HG02571 (cell line): ENCODE data around the gene RALGAPA2.

Experiments used
- ATAC-seq: cut with Tn5 transposase; IDR thresholded peaks from one replicate; pipeline ENCODE4 v1.9.1; 2021; ENCODE audit warnings: mild to moderate bottlenecking, moderate library complexity; ENCODE audit not compliant: unreplicated experiment

Gene RALGAPA2

DNA sequence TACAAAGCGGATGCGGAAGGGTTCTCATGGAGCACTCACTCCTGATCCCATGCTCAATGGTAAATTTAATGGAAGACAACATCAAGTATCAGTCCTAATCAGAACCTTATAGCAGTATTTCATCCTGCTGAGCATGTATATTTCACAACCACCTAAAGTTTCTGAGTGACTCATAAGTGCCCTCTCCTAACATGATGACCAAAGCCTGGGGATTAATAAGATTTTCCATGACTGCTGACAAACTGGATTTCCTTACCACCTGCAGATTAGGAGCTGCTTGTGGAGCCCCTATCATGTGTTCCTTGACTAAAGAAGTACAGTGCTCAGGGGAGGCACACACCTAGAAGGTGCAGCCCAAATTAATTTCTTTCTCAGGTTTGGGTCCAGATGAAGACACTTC is 231.8 kb downstream of the RALGAPA2 start:
- no peak for ATAC-seq

DNA sequence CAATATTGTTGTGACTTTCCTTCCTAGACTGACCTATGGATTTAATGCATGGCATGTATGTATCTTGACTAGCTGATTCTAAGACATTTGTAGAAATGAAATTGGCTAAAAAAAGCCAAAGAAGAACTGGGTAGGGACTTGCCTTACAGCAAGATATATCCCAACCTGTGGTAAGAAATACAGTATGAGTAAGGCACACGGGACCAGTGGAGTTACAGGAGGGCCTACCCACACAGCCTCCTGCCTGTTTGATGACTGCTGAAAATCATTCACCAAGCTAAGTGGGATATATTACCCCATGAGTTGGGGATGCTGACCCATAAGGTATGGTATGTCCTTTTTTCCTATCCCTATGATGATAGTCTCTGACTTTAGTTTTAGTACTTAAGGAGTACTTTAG is 232.3 kb downstream of the RALGAPA2 start:
- no peak for ATAC-seq

- no peak for ATAC-seq
Observed at GRCh38 chr20:20477444-20478041, 234.9 kb downstream of the RALGAPA2 start.

DNA sequence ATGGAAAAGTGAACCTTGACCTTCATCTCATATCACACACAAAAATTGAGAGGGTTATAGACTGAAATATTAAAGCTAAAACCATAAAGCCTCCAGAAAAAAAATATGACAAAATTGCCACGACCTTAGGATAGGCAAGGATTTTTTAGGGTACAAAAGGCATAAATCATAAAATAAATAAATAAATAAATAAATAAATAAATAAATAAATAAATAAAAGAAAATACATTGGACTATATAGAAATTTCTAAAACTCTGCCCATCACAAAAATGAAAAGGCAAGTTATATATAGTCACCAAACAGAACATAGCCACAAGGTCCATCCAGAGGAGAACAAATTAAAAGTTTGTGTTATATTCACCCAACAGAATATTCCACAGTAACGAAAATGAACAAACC is 235.9 kb downstream of the RALGAPA2 start:
- no peak for ATAC-seq

- no peak for ATAC-seq
Observed at GRCh38 chr20:20473657-20474056, 238.8 kb downstream of the RALGAPA2 start.

DNA sequence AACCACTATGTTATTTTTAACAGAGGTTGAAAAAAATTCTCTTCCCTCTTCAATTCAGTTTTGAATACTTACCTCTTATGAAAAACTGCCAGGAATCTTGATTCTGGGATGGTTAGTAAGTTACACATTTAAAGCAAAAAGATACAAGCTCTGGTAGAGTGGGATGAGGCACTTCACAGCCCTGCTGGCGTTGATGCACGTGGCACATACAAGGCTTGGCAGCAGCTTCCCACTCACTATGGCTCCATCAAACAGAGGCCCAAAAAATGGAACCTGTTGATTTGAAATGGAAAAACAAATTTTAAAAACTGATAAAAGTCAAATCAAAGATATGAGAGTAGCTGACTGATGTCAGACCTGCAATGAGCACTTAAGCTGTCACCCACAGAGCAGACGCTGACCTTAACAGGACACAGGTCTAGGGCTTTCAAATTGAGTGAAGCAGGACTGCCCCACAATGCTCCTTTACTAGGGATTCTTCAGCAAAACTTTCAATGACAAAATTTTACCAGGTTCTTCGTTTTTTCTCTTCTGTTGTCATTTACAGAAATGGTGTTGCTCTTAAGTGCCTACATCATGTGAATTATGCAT is 239.7 kb downstream of the RALGAPA2 start:
- no peak for ATAC-seq

DNA sequence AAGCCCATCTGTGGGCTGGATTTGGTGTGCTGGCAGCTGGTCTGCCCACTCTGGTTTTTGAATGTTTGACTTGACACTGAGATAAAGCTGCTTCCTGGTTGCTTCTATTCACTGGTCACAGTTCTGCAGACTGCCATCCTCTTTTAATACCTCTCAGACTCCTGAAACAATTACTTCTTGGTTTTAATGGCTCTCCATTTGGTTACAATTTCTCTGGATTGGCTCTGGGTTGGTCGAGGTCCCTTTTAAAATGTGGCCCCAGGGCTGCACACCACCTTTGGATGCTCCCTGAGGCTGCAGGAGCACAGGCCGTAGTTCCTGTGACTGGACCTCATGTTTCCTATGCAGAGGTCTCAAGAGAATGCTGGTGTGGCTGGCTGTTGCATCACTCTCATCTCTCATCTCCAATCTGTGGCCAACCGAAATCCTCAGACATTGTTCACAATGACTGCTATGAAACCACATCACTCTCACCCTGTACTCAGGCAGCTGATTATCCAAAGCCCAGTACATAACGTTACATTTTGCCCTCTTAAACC is 246.0 kb downstream of the RALGAPA2 start:
- ATAC-seq: peak; percentile 88

DNA sequence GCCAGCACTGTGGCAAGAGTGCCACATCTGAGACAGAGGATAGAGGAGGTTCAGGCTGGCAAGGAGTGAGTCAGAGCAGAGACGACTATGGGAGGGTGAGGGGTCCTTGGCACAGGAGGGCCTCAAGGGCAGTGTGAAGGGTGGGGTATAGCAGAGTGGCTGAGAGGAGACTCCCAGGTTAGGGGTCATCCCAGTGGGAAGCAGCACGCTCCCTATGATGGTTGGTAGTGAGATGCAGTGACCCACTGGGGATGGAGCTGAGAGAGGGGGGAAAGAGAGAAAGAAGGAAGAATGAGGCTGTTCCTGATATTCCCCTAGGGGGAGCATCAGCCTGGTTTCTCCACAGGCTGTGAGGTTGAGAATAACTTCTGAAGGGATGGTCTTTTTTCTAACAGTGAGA is 247.2 kb downstream of the RALGAPA2 start:
- no peak for ATAC-seq

- no peak for ATAC-seq
Observed at GRCh38 chr20:20463933-20464374, 248.5 kb downstream of the RALGAPA2 start.

GRCh38 chr20:20462185-20462584 is 250.3 kb downstream of the RALGAPA2 start:
- no peak for ATAC-seq

DNA sequence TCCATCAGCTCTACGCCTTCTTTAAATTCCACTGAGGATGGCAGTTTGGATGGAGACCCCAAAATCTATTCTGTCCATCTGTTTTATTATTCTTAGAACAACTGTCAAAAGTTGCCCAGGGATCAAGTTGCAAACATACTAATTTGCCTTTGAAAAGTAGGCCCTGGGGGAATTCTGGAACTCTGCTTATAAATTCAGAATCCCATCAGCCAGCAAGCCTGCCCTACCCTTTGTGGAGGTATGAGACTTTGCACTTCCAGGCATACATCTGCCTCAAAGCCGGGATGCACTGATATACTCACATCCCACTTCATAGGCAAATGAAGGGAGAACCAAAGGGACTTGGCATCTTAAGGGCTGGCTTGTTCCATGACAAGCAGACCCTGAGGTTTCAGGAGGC is 250.9 kb downstream of the RALGAPA2 start:
- no peak for ATAC-seq

- no peak for ATAC-seq
Observed at GRCh38 chr20:20459726-20460125, 252.7 kb downstream of the RALGAPA2 start.

DNA sequence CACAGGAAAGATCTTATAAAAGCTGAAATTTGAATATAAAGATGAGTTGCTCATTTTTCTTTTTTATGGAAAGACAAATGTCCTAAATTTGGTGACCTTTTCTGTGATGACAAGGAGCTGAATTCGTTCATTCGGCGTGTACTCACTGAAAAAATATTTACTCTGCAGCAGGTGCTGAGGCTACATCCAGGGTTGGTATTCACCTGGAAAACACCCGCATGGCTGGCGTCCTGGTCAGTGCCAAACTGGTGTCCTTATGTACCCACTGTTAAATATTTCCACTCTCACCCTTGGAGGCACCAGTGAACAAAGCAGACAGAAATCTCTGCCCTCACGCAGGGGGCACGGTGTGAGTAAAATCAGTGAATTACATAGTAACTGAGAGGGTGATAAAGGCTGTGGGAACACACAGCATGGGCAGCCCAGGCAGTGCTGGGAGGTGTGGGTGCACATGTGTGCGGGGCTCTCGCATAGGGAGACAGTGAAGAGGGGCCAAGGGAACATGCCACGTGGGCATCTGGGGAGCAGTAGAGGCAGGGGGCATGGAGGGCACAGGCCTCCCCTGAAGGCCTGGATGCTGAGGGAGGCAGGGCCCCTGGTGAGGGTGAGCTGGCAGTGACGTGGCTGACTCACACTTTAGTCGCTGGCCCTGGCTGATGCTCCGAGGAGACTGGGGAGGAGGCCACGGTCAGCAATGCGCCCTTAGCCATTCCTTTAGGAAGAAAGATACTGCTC is 254.9 kb downstream of the RALGAPA2 start:
- no peak for ATAC-seq

DNA sequence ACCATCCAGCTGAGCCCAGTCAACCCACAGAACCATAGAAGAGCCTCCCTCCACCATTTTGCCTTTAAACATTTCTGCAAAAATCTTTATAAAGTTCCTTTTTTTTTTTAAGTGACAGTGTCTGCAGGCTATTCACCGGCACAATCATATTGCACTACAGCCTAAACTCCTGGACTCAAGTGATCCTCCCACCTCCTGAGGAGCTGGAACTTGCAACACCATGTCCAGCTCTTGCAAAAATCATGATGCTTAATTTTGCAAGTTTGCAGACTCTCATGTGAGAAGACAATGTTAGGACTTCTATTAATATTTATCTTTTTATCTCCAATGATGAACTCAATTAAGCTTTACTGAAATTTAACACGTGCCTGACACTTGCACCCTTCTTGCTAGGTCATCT is 255.7 kb downstream of the RALGAPA2 start:
- ATAC-seq: no peak

GRCh38 chr20:20455926-20456325 is 256.5 kb downstream of the RALGAPA2 start:
- ATAC-seq: no peak

DNA sequence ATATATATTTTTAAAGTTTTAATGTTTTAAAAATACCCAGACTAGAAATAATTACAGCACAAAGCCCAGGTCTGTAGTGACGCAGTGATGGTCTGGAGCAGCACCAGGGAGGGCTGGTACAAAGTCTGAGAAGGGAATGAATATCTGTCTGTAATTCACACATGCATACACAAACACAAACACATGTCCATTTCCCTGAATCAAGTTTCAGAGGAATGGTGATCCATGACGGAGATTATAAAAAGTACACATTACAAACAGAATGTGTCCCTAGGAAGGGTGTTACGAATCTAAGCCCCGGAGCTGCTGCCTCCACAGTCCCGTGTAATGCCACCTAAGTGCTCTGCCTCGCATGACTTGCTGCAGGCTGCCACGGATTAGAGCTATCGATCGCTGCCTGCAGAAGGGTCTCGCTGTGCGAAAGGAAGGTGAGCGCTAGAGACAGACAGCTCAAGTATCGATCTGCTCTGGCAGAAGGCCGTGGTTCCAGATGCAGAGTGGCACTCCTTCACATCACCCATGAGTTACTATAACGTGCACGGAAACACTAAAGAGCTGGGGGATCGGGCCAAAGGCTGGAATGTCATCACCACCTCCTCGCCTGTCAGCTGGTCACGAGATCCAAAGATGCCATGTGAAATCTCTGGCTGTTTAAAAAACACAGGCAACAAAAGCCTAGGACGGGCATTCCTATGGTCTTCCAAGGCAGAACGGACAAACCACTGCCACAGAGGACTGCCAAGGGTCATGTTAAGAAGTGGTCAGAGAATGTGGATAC is 257.4 kb downstream of the RALGAPA2 start:
- ATAC-seq: no peak

DNA sequence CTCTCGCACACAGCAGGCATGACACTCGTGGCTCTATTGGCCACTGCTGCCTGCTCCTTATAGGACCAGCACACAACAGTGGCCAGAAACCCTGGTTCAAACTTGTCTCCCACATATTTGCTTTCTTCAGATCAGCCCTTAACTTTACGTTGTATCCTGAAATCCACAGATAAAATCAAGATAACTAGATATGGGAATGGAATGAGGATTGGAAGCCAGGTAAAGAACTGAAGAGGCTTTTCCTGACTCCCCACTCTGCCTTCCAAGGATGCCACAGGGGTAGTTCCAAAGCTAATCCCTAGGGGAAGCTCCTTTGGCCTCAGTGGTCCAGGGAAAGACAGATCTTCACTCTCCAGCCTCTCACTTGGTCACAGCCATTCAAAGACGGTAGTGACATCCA is 258.1 kb downstream of the RALGAPA2 start:
- ATAC-seq: no peak

- peak; percentile 81 for ATAC-seq
Observed at GRCh38 chr20:20452254-20452676, 260.2 kb downstream of the RALGAPA2 start.

DNA sequence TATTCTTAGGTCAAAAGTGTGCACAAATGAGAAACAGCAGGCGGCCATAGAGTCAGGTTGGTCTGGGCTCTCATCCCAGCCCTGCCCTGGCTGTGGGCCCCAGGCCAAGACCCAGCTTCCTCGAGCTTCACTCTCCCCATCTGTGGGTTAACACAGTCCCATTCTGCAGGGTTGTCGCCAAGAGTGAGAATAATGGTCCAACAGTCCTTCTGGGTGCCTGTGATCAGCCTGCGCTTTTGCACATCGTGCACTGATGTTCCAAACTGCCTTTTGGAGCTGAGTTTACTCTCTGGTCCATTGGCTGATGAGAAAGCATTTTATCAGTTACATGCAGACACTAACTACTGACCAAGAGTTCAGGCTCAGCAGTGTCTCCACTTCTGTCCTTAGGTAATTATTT is 261.9 kb downstream of the RALGAPA2 start:
- no peak for ATAC-seq

- no peak for ATAC-seq
Observed at GRCh38 chr20:20448881-20449280, 263.6 kb downstream of the RALGAPA2 start.

DNA sequence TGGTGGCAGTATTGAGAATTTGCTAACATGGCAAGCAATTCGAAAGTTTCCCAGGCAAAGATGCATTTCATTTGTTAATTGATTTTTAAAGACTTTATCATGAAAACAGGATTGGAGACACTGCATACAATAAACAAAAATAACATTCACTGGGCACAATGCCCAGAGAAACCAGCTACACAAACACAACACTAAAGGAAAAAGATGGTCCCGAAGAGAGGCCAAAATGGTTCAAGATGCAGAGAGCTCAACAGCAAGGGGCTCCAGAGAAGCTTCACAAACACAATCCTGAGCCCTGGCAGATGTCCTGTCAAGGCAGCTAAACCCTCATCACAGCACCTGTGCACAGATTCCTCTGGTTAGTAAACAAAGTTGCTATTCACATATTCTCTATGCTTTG is 265.2 kb downstream of the RALGAPA2 start:
- ATAC-seq: no peak
